ENCODE measurements around the gene PLAU.

DNA sequence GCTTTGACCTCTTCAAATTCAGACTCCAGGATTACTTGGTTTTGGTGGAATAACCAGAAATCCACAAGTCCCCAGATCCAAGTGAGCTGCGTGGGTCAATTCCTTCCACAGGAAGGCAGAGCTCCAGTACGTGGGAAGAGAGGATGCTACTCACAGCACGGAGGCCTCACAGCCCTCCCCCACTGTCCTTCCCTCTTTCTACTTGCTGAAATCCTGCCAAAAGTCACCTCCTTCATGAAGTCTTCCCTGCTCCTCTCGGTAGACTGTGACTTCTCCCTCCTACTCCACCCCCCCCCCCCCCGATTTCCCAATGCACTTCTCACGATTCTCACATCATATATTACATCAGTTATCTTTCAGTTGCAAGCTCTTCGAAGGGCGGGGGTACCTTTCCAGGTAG, 48.9 kb upstream of the PLAU start:
- no peak for TF ChIP-seq CTCF (IDR thresholded peaks at IDR 0.05; ENCODE audit: low read depth, low read length)
- TF ChIP-seq POLR2A (IDR thresholded peaks at IDR 0.05; ENCODE audit: extremely low read depth, insufficient read length), result no peak
- TF ChIP-seq MAX (IDR thresholded peaks at IDR 0.05; ENCODE audit: low read depth, low read length), result no peak

Data from NB4 (cell line).